Measurements from ENCODE around the gene TSC22D2. TPM values are rescaled to one million over a fixed set of nuclear protein-coding genes. Genes with fewer than 3 reads are reported as not detected.

TSC22D2 gene
- total and polyA plus RNA-seq, 10 of the 15 experiments (the other 5 are each of a cell fraction or from before 2014, with no cell fraction given) = 7.4 to 19.4 (median 10.9) TPM

- peak overlapping the region; percentile 86 for H3K9ac ChIP-seq (ENCODE audit: control insufficient read depth, insufficient read depth, low read length)
- H3K79me2 ChIP-seq (ENCODE audit: control insufficient read depth, insufficient read depth, low read length) = no peaks in the 10 kb centered on the region
- peak; percentile 97 for DNase-seq (ENCODE audit: low read depth, low spot score)
- peak overlapping the region; percentile 58 for H3K4me3 ChIP-seq
- H2AFZ ChIP-seq (ENCODE audit: control insufficient read depth, low read depth, low read length) = peak overlapping the region; percentile 91
- H3K27me3 ChIP-seq (replicated peaks in 1 of 2; ENCODE audit: control insufficient read depth in 2 of 2, insufficient read depth in 2 of 2, low read length in 1 of 2) = no peaks in the 10 kb centered on the region
- peak overlapping the region; percentile 99 for H3K27ac ChIP-seq (ENCODE audit: control insufficient read depth, insufficient read depth)
- FAIRE-seq = peak; percentile 92
- ChIA-PET SMC1A (ENCODE audit: uncharacterized antibody, unreplicated experiment) (interaction anchor here (0.6 to 4.6 kb wide), 24 partner anchors 8 to 515 kb away, joined by 3 to 49 read pairs (median 4); partner anchors contain the start of gene TSC22D2), POLR2A (interaction anchor here (0.6 to 1.5 kb wide), 9 partner anchors 10 to 1966 kb away, joined by 3 to 36 read pairs (median 5); partner anchors contain the start of gene TSC22D2), RAD21 (ENCODE audit: unreplicated experiment) (interaction anchor here (0.6 to 2.3 kb wide), 20 partner anchors 9 to 726 kb away, joined by 3 to 52 read pairs (median 4); partner anchors contain the start of genes SIAH2 and TSC22D2), CTCF (interaction anchor here (0.6 to 2.5 kb wide), 15 partner anchors 9 to 648 kb away, joined by 3 to 15 read pairs (median 3); partner anchors contain the start of gene TSC22D2)
- peak; percentile 92 for ATAC-seq
- peak overlapping the region; percentile 98 for H3K4me2 ChIP-seq (ENCODE audit: control insufficient read depth, insufficient read depth)
- TSS peak; percentile 99 for BruUV-seq (replicated peaks)
- no peaks in the 10 kb centered on the region for H3K36me3 ChIP-seq (ENCODE audit: control insufficient read depth in 2 of 2, insufficient read depth in 2 of 2, low read length in 1 of 2)
- no peaks in the 10 kb centered on the region for H4K20me1 ChIP-seq (ENCODE audit: control insufficient read depth, insufficient read depth)
- H3K4me1 ChIP-seq (ENCODE audit: control insufficient read depth, insufficient read depth, low read length) = peaks cover 23% of the 10 kb centered on the region
- in situ Hi-C loops (cut with MboI) (no loop called here), intact Hi-C loops (cut with micrococcal nuclease; ENCODE audit: unreplicated experiment) (loop anchor here (1.0 to 5.0 kb wide), 4 partner anchors 24 to 218 kb away; partner anchors contain the start of genes EIF2A, SELENOT, SERP1 and TSC22D2)
- 6% methylated on average over 17 of the region's 17 CpGs for WGBS (ENCODE audit: insufficient coverage, insufficient replicate concordance, low lambda C conversion rate, missing lambda C conversion rate)
- H3K9me3 ChIP-seq (replicated peaks; ENCODE audit: control insufficient read depth, insufficient read depth, low read length) = no peaks in the 10 kb centered on the region
- TF ChIP-seq EZH2 (IDR thresholded peaks at IDR 0.05; ENCODE audit: borderline replicate concordance, control insufficient read depth, low read depth, low read length) = no peak
- TF ChIP-seq, protein P1, sequence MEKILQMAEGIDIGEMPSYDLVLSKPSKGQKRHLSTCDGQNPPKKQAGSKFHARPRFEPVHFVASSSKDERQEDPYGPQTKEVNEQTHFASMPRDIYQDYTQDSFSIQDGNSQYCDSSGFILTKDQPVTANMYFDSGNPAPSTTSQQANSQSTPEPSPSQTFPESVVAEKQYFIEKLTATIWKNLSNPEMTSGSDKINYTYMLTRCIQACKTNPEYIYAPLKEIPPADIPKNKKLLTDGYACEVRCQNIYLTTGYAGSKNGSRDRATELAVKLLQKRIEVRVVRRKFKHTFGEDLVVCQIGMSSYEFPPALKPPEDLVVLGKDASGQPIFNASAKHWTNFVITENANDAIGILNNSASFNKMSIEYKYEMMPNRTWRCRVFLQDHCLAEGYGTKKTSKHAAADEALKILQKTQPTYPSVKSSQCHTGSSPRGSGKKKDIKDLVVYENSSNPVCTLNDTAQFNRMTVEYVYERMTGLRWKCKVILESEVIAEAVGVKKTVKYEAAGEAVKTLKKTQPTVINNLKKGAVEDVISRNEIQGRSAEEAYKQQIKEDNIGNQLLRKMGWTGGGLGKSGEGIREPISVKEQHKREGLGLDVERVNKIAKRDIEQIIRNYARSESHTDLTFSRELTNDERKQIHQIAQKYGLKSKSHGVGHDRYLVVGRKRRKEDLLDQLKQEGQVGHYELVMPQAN (conservative IDR thresholded peaks at IDR 0.05) = peak; percentile 54
- TF ChIP-seq RAD51 (IDR thresholded peaks at IDR 0.05) = peak; percentile 93
- no peak for TF ChIP-seq BRCA1 (IDR thresholded peaks at IDR 0.05; ENCODE audit: low read depth, low read length)
- peak; percentile 47; the same call in 1 of the 2 replicates for TF ChIP-seq RAD21 (IDR thresholded peaks at IDR 0.05; ENCODE audit: insufficient read depth, low read depth, low read length)
- TF ChIP-seq, protein P2, sequence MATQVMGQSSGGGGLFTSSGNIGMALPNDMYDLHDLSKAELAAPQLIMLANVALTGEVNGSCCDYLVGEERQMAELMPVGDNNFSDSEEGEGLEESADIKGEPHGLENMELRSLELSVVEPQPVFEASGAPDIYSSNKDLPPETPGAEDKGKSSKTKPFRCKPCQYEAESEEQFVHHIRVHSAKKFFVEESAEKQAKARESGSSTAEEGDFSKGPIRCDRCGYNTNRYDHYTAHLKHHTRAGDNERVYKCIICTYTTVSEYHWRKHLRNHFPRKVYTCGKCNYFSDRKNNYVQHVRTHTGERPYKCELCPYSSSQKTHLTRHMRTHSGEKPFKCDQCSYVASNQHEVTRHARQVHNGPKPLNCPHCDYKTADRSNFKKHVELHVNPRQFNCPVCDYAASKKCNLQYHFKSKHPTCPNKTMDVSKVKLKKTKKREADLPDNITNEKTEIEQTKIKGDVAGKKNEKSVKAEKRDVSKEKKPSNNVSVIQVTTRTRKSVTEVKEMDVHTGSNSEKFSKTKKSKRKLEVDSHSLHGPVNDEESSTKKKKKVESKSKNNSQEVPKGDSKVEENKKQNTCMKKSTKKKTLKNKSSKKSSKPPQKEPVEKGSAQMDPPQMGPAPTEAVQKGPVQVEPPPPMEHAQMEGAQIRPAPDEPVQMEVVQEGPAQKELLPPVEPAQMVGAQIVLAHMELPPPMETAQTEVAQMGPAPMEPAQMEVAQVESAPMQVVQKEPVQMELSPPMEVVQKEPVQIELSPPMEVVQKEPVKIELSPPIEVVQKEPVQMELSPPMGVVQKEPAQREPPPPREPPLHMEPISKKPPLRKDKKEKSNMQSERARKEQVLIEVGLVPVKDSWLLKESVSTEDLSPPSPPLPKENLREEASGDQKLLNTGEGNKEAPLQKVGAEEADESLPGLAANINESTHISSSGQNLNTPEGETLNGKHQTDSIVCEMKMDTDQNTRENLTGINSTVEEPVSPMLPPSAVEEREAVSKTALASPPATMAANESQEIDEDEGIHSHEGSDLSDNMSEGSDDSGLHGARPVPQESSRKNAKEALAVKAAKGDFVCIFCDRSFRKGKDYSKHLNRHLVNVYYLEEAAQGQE (IDR thresholded peaks at IDR 0.05; ENCODE audit: low read depth, low read length) = 0 out of 2 replicates have a peak, but pooled peaks have one; percentile 26
- TF ChIP-seq POLR2A (IDR thresholded peaks at IDR 0.05; ENCODE audit: low read depth, low read length) = peak; percentile 59
- no peak for TF ChIP-seq KLF5 (IDR thresholded peaks at IDR 0.05; ENCODE audit: partially characterized antibody)
- TF ChIP-seq SMAD1 (IDR thresholded peaks at IDR 0.05; ENCODE audit: low read depth, partially characterized antibody) = no peak
- peak; percentile 57 for TF ChIP-seq RUNX3 (IDR thresholded peaks at IDR 0.05; ENCODE audit: low read length)
- TF ChIP-seq SRF (IDR thresholded peaks at IDR 0.05; ENCODE audit: low read depth in 2 of 2, low read length in 2 of 2) = no peak
- TF ChIP-seq IRF4 (IDR thresholded peaks at IDR 0.05; ENCODE audit: low read depth, low read length) = peak; percentile 46; the same call in 1 of the 2 replicates
- no peak for TF ChIP-seq ZNF207 (IDR thresholded peaks at IDR 0.05; ENCODE audit: borderline replicate concordance)
- 0 out of 2 replicates have a peak, but pooled peaks have one; percentile 65 for TF ChIP-seq RCOR1 (conservative IDR thresholded peaks at IDR 0.05; ENCODE audit: low read depth, low read length)
- TF ChIP-seq CEBPB (IDR thresholded peaks at IDR 0.05; ENCODE audit: borderline replicate concordance in 1 of 2, low read depth in 2 of 2, low read length in 2 of 2) = no peak
- no peak; the same call in none of the 2 replicates for TF ChIP-seq MTA3 (IDR thresholded peaks at IDR 0.05; ENCODE audit: borderline replicate concordance, low read length)
- TF ChIP-seq ATF7 (IDR thresholded peaks at IDR 0.05; ENCODE audit: low read depth) = peak; percentile 84
- TF ChIP-seq RELA (IDR thresholded peaks at IDR 0.05; ENCODE audit: borderline replicate concordance, partially characterized antibody) = no peak
Measured at GRCh38 chr3:150384296-150385212, 23.5 kb upstream of the TSC22D2 start.

Measured in GM12878 (cell line).